ENCODE data around the gene LMLN.

DNA sequence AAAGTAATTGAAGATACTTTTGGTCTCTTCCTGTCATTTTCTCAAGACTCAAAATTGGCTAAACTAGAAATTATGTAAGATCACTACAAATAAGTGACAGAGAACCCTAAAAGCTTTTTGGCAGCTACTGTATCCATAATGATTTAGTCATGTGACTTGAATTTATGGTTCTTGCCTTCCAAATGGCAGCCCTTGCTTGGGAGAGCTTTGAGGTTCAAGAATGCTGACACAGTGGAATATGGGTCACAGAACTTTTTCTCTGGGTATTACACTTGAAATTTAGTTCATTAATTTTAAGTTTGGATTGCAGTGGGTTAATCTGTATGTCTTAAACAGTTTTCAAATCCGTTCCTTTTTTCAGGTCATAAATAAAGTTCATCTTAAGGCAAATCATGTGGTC is 14.0 kb downstream of the LMLN start:
- TF ChIP-seq, protein P1, sequence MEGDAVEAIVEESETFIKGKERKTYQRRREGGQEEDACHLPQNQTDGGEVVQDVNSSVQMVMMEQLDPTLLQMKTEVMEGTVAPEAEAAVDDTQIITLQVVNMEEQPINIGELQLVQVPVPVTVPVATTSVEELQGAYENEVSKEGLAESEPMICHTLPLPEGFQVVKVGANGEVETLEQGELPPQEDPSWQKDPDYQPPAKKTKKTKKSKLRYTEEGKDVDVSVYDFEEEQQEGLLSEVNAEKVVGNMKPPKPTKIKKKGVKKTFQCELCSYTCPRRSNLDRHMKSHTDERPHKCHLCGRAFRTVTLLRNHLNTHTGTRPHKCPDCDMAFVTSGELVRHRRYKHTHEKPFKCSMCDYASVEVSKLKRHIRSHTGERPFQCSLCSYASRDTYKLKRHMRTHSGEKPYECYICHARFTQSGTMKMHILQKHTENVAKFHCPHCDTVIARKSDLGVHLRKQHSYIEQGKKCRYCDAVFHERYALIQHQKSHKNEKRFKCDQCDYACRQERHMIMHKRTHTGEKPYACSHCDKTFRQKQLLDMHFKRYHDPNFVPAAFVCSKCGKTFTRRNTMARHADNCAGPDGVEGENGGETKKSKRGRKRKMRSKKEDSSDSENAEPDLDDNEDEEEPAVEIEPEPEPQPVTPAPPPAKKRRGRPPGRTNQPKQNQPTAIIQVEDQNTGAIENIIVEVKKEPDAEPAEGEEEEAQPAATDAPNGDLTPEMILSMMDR (IDR thresholded peaks at IDR 0.05; ENCODE audit: low read depth, low read length, poor library complexity, severe bottlenecking) = no peak
- TF ChIP-seq EZH2phosphoT487 (IDR thresholded peaks at IDR 0.05; ENCODE audit: borderline replicate concordance, low read length) = no peak

All from DOHH2 (cell line).